GM21515 (cell line): Measurements from ENCODE around the gene SMIM36.
"Not testable (repeated sequence)": the region's sequence is repeated elsewhere in the genome, so short reads cannot be mapped to it uniquely, and the experiment has no call there.

ENCODE experiments used
- ATAC-seq: cut with Tn5 transposase; IDR thresholded peaks from one replicate; pipeline ENCODE4 v1.9.1; 2021; ENCODE audit not compliant: unreplicated experiment

The SMIM36 gene

GRCh38 chr17:55507669-55508068 lies 3.6 kb downstream of the SMIM36 start:
- not testable (repeated sequence) for ATAC-seq

- not testable (repeated sequence) for ATAC-seq
Measured at GRCh38 chr17:55501626-55502025, 9.6 kb downstream of the SMIM36 start.

GRCh38 chr17:55500103-55500502 lies 11.1 kb downstream of the SMIM36 start:
- no peak for ATAC-seq

- no peak for ATAC-seq
Measured at GRCh38 chr17:55496094-55496881, 15.0 kb downstream of the SMIM36 start.

GRCh38 chr17:55495239-55495638 lies 16.0 kb downstream of the SMIM36 start:
- ATAC-seq = no peak

DNA sequence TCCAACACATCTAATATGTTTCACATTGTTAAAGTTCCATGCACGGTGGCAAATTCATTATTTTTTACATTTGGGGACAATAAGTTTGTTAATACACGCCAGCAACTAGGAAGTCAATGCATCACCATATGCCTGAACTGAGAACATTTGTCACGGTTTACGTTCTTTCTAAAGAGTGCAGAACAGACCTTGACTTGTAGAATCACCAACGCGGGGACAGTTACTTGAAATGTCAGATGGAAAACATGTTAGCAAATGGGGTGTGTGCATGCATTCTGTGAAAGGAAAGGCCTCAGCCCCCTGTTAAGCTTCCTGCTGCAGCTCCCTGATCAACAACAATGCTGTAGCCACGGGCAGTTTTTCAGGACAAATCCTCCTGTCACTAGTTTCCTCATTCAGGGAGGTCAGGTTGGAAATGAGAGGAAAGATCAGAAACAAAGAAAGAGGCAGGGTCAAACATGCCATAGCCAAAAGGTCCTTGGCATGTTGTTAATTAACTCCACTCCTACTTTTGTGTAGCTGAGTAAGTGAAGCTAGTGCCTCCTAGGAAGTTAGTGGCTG lies 18.4 kb downstream of the SMIM36 start:
- no peak for ATAC-seq

DNA sequence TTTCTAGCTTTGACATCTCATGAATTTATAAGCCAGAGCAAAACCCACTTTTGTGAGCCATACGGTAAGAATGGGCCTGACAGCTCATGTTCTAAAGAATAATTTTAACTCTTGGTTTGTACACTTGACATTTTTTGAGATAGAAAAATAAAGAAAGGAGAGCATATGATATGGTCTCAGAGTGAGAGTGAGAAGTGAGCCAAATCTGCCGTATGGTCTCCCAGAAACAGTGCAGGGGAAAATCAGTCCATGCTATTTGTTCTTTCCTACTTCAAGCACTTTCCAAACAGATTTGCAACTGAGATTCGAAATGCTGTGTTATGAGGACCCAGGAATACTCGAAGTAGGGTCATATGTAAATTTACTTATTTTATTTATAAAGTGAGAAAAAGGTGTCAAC lies 20.9 kb downstream of the SMIM36 start:
- ATAC-seq = no peak

DNA sequence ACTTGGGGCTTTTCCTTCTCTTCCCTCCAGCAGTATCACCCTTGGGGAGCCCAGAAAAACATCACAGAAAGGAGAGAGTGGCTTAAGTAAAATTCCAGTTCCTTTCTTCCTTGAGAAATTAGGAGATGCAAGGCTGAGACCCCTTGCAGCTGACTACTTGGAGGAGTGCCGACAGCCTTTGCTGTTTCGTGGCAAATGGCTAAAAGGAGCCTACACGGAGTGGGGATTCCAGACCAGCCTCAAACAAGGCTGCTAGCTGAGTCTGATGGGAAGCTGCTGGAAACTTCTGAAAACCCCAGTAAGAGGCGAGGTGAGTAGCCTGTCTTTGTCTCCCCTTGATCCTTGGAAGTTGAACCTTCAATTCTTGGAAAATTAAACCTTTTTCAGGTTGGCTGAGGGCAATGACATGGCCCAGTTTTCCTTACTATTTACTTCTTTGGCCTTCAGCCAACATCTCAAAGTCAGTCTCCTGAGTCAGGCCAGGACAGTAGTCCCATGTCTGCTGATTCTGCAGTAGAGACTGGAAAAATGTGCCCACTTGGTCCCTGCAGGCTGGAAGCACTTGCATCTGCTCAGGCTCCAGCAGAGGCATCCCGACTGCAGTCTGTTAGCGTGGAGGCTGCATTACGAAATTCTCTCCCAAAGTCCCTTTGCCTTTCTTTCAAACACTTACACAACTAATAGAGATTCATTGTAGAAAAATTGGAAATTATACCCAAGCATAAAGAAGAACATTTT lies 23.4 kb downstream of the SMIM36 start:
- ATAC-seq = no peak

DNA sequence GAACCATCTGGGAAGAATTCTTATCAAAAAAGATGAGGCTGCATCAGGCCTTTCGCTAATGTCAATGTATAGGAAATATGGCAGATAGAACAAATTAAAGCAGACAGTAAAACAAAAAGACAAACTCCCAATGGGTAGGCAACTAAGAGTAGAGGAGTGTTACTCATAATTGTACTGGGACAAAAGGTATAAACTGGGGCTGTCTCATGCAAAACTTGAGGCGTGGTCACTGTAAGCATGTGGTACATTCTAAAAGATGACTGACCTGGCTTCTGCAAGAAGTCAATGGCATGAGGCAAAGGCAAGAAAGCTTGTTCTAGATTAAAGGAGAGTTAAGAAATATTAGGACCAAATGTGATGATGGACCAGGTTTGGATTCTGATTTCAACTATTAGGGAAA lies 26.7 kb downstream of the SMIM36 start:
- no peak for ATAC-seq

DNA sequence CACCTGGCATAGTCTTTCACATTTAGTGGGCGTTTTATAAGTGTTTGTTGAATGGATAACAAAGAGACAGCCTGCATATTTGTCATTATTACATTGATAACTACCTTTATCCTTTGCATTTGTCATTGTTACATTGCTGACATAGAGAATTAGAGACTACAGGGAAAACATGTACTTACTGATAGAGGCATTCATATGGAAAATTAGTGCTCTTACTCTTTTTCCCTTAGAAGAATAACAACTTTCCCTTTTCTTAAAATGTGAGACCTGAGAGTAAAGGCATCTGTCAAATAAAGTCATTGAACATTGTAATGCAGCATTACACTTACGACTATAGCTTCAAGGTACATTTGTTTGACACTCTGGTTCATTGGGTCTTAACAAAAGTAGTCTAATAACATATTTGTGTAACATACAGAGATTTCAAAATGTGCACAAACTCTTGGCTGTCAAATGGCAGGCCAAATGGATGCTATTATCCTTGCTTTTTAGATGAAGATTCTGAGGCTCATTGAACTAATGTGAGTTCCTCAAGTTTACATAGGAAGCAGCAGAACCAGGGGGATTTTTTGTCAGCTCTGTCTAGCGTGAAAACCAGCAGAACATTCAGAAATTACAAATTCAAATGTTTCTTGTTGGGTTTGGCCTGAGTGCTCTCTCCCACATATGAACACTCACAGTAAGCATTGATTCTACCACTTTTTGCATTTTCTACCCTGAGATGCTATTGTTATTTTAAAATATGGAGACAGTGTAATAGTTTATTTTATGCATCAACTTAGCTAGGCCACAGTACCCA lies 28.5 kb downstream of the SMIM36 start:
- no peak for ATAC-seq

GRCh38 chr17:55480631-55481315 lies 30.5 kb downstream of the SMIM36 start:
- ATAC-seq = no peak

GRCh38 chr17:55479903-55480302 lies 31.3 kb downstream of the SMIM36 start:
- no peak for ATAC-seq

- ATAC-seq = no peak
Measured at GRCh38 chr17:55478971-55479370, 32.3 kb downstream of the SMIM36 start.

GRCh38 chr17:55466671-55467070 lies 44.6 kb downstream of the SMIM36 start:
- no peak for ATAC-seq

DNA sequence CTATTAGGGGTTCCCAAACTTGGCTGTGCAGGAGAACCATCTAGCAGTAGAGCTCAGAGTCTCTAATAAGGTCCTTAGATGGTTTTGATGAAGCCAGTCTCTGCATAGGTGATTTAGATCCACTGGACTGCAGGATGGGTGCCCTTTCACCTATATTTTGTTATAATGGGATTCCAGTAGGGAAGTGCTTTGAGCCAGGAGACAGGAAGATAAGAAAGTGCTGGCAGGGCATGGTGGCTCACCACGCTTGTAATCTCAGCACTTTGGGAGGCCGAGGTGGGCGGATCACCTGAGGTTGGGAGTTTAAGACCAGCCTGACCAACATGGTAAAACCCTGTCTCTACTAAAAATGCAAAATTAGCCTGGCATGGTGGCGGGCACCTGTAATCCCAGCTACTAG lies 45.5 kb downstream of the SMIM36 start:
- not testable (repeated sequence) for ATAC-seq

DNA sequence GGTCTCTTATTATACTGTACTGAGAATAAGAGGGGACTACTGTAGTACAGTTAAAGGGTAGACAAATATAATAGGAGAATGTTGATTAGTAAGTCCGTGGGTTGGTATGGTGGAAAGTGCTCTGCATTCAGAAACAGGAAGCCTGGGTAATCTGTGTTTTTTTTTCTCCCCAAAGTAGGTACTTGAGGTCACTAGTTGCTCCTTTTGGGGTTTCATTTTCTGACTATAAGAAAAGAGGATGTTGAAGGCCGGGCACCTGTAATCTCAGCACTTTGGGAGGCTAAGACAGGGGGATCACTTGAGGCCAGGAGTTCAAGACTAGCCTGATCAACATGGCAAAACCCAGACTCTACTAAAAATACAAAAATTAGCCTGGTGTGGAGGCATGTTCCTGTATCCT lies 47.7 kb downstream of the SMIM36 start:
- peak; percentile 73 for ATAC-seq

DNA sequence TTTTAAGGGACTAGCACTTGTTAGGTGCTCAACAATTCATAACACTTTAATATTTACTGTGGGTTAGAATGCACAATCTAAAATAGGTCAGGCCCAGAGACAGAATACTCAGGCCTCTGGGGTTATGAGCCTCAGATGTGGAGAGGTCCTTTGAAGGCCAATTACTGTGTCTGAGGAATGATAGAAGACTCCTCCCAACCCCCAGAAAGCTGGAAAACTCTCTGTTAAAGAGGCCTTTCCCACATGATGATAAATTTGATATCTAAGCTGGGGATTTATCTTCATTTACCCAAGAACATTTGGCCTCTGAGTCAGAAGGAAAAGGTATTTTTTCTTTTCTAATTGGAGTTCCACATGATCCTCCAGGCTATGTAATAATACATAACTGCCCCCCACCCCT lies 48.5 kb downstream of the SMIM36 start:
- no peak for ATAC-seq

DNA sequence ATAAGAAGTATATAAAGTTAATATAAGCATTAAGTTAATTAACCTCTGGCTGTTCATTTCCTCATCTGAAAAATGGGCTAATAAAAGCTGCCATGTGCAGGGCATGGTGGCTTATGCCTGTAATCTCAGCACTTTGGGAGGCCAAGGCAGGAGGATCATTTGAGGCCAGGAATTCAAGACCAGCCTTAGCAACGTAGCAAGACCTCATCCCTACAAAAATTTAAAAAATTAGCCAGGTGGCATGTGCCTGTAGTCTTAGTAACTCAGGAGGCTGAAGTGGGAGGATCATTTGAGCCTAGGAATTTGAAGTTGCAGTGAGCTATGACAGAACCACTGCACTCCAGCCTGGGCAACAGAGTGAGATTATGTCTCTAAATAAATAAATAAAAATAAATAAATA lies 49.0 kb downstream of the SMIM36 start:
- no peak for ATAC-seq

DNA sequence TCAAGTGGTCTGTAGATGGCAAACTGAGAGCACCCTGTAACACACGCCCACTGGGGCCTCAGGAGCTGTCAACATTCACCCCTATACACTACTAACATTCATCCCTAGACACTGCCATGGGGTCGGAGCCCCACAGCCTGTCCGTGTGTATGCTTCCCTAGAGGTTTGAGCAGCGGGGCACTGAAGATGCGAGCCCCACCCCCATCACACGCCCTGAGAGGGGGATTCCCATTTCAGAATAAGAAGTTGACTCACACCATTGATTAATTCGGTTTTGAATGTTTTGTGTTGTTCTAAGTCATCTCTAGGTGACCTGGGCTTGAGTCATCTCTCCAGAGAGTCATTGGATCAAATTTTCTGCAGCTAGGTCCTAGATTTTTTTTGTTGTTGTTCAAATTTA lies 52.3 kb downstream of the SMIM36 start:
- ATAC-seq = no peak

- ATAC-seq = no peak
Measured at GRCh38 chr17:55458287-55458900, 52.9 kb downstream of the SMIM36 start.
